Limb (tissue), 2 donors: ENCODE measurements around the gene NDUFA1.
"Not testable (repeated sequence)": the region's sequence is repeated elsewhere in the genome, so short reads cannot be mapped to it uniquely, and the experiment has no call there.

Experiments used
- DNase-seq, 2 donors: peaks; one replicate each; pipeline ENCODE4 v3.0.0-alpha.2; 2016; ENCODE audit errors: extremely low spot score in 2 of 2

Gene NDUFA1

DNA sequence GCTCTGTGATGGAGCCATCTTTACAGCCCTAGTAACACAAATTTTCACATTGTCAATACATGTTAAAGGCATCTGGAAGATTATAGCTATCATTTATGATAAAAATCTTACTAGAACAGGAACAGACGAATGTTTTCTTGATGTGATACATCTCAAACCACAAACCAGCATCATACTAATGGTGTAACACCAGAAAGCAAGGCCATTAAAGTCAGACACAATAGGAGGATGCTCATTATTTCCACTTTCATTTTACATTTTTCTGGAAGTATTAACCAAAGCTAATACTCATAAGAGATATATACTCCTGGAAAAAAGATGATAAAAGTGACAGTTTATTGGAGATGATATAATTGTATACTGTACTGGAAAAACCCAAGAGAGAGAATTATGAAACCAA lies 29.3 kb downstream of the NDUFA1 start:
- no peak for DNase-seq

DNA sequence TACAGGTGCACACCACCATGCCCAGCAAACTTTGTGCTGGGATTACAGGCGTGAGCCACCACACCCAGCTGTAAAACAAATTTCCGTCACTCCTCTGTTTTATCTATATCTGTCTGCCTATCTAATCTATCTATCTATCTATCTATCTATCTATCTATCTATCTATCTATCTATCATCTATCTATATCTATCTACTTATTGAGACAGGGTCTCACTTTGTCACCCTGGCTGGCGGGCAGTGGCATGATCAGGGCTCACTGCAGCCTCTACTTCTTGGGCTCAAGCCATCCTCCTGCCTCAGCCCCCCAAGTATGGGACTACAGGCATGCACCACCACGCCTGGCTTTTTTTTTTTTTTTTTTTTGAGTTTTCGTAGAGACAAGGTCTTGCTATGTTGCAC lies 44.7 kb downstream of the NDUFA1 start:
- DNase-seq, result no peak

DNA sequence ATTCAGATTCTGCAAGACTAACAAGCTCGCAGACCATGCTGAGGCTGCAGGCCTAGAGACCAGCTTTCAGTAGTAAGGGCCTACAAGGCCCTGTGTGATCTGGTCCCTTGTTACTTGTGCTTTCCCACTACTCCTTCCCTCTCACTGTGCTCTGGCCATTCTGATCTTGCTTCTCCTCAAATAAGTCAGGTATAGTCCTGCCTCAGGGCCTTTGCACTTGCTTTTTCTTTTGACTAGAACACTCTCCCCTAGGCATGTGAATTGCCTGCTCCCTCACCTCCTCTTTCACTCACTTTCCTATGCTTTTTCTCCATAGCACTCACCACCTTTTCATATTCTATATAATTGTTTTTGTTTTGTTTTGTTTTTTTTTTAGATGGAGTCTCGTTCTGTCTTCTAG lies 46.2 kb downstream of the NDUFA1 start:
- no peak for DNase-seq

GRCh38 chrX:119919835-119920585 lies 48.4 kb downstream of the NDUFA1 start:
- DNase-seq, result no peak

GRCh38 chrX:119922391-119922790 lies 50.8 kb downstream of the NDUFA1 start:
- DNase-seq, result not testable (repeated sequence)
